Choroid plexus epithelial cell (primary cell): ENCODE results near the gene ATP2B2.

Experiments
- DNase-seq: peaks from one replicate; pipeline ENCODE4 v3.0.0-alpha.2; 2010; ENCODE audit warnings: low read depth
- H3K4me3 ChIP-seq: 2 replicates; pipeline ENCODE4 v1.5.1; 2011; ENCODE audit warnings: low read depth, mild to moderate bottlenecking, control low read depth, low read length, moderate library complexity
- CTCF ChIP-seq: conservative IDR thresholded peaks from 2 replicates; pipeline ENCODE4 v1.5.1; 2011; ENCODE audit warnings: low read depth, mild to moderate bottlenecking, control low read depth, inconsistent platforms, low read length, moderate library complexity

Gene ATP2B2

GRCh38 chr3:10354361-10355015 lies 150.9 kb downstream of the ATP2B2 start:
- no peak for TF ChIP-seq CTCF
- DNase-seq = no peak
- no peak overlapping the region for H3K4me3 ChIP-seq

GRCh38 chr3:10353661-10354360 lies 151.6 kb downstream of the ATP2B2 start:
- DNase-seq = no peak
- no peak overlapping the region for H3K4me3 ChIP-seq
- no peak for TF ChIP-seq CTCF

GRCh38 chr3:10353160-10353559 lies 152.2 kb downstream of the ATP2B2 start:
- no peak for TF ChIP-seq CTCF
- no peak overlapping the region for H3K4me3 ChIP-seq
- peak; percentile 35 for DNase-seq

GRCh38 chr3:10352146-10352911 lies 153.1 kb downstream of the ATP2B2 start:
- no peak overlapping the region for H3K4me3 ChIP-seq
- DNase-seq = peak; percentile 98
- peak; percentile 10 for TF ChIP-seq CTCF

- no peak for TF ChIP-seq CTCF
- DNase-seq = no peak
- no peak overlapping the region for H3K4me3 ChIP-seq
Measured at GRCh38 chr3:10351013-10351735, 154.2 kb downstream of the ATP2B2 start.

- no peak overlapping the region for H3K4me3 ChIP-seq
- DNase-seq = no peak
- no peak for TF ChIP-seq CTCF
Measured at GRCh38 chr3:10350324-10350985, 154.9 kb downstream of the ATP2B2 start.
